HG03025 (cell line): ENCODE measurements around the gene PMEPA1.

Experiments
- ATAC-seq: cut with Tn5 transposase; IDR thresholded peaks from one replicate; pipeline ENCODE4 v1.9.1; 2021; ENCODE audit warnings: mild to moderate bottlenecking, moderate library complexity; ENCODE audit not compliant: unreplicated experiment, low FRiP score

PMEPA1 gene

DNA sequence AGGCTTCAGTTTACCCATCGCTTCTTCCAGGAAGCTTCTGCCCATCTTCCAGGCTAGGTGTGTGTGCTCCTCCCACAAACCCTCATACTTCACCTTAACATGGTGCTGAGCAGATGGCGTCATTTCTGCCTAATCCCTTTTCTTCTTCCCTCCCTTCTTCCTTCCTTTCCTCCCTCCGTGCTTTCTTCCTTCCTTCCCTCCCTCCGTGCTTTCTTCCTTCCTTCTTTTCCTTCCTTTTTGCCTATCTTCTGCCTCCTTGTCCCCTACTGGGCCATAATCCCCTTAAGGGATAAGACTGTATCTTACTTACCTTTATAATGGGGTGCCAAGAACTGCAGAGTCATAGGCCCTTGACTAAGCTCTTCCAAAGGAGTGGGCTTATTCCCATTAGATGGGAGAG is 27.5 kb upstream of the PMEPA1 start:
- no peak for ATAC-seq

DNA sequence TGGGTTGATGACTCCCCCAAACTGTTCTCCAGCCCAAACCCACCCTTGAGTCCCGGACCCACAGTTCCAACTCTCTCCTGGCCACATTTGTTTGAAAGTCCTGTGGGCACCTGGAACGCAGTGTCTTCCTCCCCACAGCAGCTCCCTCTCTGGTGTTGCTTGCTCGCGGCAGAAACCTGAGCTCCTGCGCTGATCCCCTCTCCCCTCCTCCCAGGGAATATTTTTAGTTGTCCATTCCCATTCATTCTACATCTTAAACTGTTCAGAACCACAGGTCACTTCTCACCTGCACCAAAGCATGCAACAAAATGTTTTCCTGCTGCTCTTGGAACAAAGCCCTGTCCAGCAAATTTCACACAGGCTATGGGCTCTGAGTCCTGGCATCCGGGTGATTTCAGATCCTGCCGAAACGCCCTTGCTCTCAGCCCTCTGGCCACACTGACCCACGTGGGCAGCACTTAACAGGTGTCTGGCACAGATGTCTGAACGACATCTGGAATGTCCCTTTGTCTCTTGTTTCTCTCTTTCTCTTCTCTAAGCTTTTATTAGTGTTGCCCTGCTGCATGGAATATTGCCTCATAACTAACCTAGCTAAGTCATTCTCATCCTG is 27.0 kb upstream of the PMEPA1 start:
- no peak for ATAC-seq

DNA sequence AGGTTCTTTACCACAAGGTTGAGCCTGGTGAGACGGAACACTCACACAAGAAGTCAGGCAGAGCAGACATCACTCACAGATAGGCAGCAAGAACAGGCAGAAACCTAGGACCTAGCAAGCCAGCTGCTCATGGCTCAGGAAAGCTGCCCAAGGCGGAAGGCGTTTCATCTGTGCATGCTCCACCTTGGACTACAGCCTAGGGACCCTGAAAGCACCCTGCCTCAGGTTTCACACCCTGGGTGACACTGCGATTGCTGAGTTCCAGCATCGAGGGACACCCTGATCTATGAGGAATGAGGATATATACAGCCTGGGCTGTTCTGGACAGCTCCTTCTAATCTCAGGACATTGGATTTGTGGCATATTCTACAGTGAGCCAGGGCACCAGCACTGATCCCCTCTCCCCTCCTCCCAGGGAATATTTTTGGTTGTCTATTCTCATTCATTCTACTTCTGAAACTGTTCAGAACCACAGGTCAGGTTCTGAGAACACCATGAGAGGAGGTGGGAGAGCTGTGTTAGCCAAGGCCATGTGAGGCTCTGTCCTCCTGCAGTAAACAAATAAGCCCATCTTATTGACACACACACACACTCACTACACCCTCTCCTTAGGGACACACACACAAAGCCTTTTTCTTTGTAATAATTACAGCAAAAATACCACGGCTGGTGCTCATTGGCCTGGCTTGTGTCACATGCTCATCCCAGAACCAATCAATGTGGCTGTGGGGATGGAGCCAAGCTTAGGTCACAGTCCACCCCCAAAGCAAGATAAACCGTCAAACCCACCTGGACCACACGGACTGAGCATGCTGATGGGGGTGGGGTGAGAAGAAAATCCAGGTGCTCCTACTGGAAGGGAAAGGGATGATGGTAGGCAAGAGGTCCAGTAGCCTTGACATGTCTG is 26.3 kb upstream of the PMEPA1 start:
- ATAC-seq = no peak

DNA sequence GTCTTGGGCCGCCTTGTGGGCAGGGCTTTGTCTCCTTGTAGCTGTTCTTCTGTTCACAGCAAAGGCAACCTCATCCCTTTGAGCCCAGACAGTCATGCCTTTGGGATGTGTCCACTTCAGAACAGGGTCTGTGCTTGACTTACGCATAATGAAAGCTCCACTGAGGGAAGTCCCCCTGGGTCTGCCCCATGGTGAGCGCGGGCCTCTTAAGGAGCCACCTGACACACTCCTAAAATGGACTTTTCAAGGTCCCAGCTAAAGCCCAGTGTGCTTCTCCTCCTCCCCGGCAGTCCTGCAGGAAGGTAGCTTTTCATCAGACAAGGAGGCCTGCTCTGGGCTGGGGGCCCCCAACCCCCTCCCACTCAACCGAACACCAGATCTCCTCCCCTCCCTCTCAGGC is 24.9 kb upstream of the PMEPA1 start:
- ATAC-seq = no peak

DNA sequence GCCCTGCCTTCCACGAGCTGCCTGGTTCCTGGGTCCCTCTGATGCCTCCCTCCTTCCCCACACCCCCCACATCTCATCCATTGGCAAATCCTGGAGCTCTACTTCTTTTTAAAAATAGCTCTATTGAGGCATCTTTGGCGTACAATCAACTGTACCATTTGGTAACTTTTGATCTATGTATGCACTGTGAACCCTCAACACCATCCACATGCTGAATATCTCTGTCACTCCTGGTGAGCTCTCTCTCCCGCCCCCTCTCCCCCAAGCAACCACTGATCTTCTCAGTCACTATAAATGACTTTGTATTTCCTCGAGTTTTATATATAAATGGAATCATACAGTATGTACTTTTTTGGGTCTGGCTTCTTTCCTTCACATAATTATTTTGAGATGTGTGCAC is 22.4 kb upstream of the PMEPA1 start:
- ATAC-seq = no peak

DNA sequence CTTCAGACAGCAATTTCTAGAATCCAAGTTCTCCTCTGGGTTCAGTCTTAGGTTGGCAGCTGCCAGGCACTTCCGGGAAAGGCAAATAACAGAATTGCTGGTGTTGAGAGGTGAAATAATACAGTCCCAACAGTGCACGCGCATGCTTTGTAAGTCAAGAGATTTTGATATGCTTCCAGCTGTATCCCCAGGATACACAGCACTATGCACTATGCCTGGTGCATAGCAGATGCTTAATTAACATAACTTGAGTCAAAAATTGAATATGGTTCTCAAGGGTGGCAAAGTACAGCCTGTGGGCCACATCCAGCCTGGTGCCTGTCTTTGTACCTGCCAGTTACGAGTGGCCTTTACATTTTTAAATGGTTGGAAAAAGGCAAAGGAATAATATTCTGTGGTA is 18.9 kb upstream of the PMEPA1 start:
- ATAC-seq = no peak

DNA sequence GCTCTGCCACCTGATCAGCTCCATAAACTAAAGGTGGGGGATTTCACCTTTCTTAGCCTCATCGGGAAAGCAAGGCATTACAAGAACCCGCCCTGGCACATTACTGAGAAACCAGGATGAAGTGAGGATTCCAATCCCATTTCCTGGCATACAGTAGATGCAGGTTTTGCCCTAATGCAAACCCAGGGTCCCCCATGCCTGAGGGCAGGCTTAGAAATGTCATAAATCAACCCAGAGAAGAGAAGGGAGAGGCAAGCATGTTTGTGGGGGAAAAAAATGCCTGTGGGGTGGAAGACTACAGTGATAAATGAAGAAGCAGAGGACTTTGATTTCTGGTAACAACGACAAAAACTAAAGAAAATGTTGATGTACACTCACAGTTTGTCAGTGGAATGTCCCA is 18.0 kb upstream of the PMEPA1 start:
- ATAC-seq = no peak

DNA sequence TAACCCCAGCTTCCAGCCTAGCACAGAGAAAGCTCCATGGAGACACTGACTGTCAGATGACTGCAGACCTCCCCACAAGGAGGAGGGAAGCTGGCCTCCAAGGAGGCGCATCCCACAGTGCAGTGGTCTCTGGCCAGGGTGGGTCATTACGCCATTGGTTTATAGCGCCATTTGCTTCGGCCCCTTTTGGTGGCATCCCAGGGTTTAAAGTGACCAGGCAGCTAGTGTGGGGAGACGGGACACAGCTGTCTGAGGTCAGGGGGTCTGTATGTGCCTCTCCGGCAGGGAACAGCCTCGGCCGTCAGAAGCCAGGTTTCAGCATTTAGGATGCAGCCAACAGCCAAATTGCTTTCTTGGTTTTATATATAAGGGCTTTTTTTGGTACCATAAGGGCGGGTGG is 15.8 kb upstream of the PMEPA1 start:
- no peak for ATAC-seq

DNA sequence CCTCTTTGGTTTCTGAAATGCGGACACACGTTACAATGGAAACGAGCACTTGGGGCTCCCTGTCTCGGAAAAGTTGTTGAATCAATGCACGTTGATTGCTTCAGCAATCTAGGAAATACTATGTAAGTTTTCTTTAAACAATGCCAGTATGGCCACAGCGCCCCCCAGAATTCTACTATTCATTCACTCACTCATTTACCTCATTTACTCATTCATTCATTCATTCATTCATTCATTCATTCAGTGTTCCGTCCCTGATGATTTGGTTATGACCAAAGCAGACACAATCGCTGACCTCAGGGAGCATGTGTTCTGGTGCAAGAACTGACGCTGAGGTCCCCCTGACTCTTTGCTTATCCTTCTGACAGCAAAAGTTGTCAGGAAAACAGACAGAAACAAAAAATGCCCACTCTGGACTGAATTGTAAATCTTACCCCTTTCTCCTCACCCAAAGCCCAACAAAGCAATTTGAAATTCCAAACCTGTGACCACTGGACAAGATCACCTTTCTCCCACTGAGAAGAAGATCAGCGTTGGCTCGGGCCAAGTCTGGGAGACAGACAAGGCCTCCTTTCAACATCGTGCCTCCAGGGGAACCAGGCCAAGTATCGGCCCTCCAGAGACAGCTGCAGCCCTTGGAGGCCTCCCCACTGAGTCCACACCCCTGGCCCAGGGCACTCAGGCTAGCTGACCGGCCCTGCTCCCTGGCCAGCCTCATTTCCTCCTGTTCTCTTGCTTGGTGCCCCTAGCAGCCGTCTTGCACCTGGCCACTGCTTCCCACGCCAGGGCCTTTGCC is 15.0 kb upstream of the PMEPA1 start:
- ATAC-seq = no peak

DNA sequence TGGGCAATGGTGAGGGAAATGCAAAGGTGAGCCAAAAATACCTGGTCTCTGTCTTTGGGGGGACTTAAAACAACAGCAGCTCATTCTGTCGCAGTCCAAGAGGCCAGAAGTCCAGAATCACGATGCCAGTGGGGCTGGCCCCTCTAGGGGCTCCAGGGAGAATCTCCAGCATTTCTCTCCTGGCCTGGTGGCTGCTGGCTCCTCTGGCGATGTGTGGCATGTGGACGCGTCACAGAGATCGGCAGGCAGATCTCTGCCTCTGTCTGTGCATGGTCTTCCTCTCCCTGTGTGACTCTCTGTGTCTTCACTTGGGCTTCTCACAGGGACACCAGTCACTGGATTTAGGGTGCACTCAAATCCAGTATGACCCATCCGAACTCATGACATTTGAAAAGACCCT is 14.0 kb upstream of the PMEPA1 start:
- ATAC-seq = no peak

DNA sequence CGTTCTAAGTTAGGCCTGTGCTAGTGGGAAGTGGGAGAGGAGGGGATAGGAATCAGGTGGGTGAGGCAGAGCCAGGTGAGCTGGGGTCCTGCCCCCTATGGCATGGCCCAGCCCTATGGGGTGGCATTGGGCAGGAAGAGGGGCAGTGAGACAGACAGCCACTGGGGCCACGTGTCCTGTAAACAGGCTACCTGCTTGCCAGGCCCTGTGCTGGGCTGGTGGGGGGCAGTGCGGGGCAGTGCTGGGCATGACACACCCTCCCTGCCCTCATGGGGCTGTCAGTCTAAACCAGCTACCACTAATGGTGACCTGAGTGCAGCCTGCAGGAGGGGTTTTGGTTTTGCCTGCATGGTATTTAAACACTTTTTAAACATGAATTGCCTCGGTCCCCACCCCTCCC is 10.1 kb upstream of the PMEPA1 start:
- no peak for ATAC-seq

DNA sequence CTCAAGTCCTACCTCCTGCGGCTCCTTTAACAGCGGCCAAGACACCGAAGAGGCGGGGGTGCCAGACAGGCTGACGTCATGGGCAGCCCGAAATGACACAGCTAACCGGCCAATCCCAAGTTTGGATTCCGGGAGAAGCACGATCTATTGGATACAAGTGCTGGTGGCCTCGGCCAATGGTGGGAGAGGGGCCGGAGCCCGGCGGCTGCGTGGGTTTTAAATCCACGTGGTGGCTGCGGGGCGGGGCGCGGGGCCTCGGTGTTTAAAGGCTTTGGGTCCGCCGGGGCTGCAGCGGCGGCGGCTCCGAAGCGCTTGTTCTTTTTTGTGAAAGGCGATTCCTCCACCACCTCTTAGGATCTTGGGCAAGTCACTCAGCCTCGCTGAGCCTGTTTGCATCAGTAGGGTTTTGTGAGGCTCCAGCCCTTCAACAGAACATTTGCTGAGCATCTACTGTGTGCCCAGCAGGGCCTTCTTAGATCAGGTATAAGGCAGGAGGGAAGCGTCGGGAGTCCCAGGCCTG is 8.7 kb upstream of the PMEPA1 start:
- peak; percentile 86 for ATAC-seq

DNA sequence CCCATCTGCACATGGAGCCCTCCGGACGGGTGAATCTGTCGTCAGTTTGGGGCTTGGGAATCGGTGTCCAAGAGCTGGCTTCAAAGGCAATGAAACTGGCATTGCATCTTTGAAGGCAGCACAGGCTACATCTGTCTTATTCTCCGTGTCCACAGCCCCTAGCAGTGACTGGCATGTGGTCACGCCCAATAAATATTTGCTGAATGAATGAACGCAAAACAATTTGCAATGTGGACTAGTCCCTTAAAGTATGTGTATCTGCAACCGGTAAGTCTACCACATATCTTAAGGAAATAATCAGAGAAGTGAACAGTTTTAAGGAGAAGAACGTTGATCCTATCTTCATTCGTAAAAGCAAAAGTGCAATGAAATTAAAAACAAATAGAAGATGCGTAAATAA is 8.0 kb upstream of the PMEPA1 start:
- no peak for ATAC-seq

DNA sequence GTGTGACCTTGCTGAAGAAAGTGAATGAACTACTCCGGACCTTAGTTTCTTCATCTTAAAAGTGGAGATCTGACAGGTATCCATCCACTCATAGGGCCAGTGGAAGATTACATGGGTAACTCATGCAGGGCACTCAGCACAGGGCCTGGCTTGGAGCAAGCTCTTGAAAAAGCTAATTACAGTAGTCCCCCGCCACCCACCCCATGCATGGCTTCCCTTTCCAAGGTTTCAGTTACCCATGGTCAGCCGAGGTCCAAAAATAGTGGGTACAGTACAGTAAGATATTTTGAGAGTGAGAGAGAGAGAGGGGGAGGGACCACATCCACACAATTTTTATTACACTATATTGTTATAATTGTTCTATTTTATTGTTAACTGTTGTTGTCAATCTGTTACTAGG is 7.1 kb upstream of the PMEPA1 start:
- ATAC-seq = no peak

DNA sequence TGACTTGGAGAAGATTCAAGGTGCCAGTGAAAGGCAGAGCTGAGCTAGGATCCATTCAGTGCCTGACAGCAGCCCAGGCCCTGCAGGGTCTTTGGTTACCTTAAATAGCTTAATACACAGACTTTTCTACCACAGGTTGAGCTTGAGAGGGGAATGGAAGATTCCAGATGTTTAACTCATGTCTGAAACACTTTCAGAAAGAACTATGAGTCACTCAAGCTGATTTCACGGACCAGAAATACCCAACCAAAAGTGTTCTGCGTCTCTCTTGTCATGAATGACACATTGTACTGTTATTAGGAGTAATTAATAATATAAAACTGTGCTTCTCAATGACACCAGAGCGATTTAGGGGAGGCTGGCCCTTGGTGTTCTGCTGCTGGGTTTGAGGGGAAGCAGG is 6.4 kb upstream of the PMEPA1 start:
- ATAC-seq = no peak

DNA sequence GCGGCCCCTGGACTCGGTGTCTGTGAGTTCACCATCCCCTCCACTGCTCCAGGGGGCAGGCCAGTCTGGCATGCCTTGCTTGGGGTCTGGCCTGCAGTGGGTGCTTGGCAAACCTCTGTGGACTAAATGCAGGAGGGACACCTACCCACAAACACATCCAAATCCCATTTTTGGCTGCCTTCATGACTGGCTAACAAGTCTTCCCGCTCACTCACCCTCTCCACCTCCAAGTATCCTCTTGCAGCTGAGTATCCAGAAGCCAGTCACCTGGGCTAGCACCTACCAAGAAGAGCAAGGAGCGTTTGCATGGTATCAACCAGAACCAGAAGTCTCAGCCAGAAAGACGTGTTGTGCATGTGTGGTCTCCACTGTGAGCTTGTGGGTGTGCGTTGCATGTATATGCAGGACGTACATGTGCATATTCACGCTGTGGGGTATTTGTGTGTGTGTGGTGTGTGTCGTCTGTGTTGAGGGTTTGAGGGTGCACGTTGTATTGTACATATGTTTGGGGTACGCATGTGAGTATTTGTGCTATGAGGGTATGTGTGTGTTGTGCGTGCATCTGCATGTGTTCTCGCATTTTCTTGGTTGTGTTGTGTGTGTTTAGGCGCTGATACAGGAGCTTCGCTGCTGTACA is 5.6 kb upstream of the PMEPA1 start:
- ATAC-seq = no peak

DNA sequence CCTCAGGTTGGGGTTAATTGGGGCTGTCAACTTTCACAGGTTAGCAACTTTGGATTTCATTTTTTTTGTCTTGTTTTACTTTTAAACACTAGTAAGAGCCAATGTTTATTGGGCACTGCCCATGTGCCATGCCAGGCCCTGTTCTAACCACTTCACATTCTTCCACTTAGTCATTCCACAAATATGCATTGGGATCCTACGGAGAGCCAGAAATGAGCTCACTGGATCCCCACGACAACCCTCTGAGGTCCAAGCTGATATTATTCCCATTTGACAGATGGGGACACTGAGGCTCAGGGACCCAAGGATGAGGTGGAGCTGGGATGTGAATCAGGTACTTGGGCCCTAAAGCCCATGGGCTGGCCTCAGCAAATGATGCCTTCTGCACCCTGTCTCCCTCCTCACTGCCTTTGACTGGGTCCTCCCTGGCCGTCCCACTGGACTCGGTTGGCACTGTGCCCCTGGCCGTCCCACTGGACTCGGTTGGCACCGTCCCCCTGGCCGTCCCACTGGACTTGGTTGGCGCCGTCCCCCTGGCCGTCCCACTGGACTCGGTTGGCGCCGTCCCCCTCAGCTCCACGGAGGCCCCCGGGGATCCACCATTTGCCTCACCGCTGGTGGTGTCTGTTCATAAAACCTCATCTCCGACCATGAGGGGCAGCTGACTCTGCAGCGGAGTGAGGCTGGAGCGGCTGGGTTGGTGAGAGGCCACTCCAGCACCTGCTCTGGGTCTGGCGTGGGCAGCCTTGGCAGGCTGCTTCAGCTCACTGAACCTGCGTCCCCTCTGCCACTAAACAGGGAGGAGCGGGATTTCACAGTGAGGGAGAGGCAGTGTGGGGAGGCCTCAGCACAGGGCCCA is 4.8 kb upstream of the PMEPA1 start:
- ATAC-seq = no peak

DNA sequence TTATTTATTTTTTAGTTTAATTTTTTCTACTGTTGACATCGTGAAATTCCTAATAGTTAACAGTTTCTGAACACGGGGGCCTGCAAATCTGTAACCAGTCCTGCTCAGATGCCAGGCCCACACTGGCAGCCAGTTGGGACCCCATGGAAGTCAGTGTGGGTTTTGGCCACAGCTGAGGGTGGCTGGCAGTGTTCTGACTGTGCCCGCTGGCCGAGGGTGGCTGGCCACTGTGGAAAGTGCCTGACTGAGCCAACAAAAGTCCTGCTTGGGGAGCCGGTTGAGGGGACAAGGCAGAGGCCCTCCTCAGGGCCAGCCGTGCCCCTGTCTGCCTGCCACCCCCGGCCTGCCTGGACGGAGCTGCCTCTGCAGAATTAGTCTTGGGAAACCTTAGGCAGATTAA is 4.1 kb upstream of the PMEPA1 start:
- no peak for ATAC-seq

DNA sequence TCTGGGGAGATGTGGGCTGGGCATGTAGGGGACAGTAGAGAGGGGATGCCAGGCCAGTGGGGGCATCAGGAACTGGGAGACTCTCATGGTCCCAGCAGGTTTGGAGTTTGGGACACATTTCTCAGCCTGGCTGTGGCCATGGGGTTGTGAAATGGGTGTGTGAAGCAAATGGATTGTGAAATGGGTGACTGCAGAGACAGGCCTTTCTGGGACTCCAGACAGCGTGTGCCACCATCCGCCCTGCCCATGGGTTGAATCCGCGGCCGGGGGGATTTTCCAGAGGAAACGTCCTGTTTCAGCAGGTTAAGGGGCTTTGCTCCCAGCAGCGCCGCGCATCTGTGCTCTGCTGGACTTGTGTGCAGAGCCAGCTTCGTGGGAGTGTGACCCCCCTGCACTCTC is 3.7 kb upstream of the PMEPA1 start:
- ATAC-seq = no peak
